H1 (cell line): ENCODE results near the gene HMG20A. TPM values are rescaled to one million over a fixed set of nuclear protein-coding genes. Genes with fewer than 3 reads are reported as not detected.

Source experiments
- ASH2L ChIP-seq: fragments of 200-600, 300-600 bp; sonication (generic); IDR thresholded peaks from one replicate; pipeline ENCODE4 v1.7.1; 2017; ENCODE audit warnings: low read length
- ATF2 ChIP-seq: IDR thresholded peaks from 2 replicates; pipeline ENCODE4 v1.6.1; 2012; ENCODE audit warnings: low read length, inconsistent platforms
- ATF3 ChIP-seq: IDR thresholded peaks from 2 replicates; pipeline ENCODE4 v1.6.1; 2011; ENCODE audit warnings: low read depth, mild to moderate bottlenecking, low read length; ENCODE audit not compliant: insufficient read depth
- BACH1 ChIP-seq: IDR thresholded peaks from 2 replicates; pipeline ENCODE4 v1.6.1; 2012; ENCODE audit warnings: low read length, improper control_type of control experiment
- CBX5 ChIP-seq: fragments of 300-800, 300-1000 bp; sonication (generic); IDR thresholded peaks from 2 replicates; pipeline ENCODE4 v1.7.1; 2016; ENCODE audit warnings: antibody characterized with exemption, low read length, low read depth
- CHD2 ChIP-seq: IDR thresholded peaks from 2 replicates; pipeline ENCODE4 v1.6.1; 2012; ENCODE audit warnings: low read length, improper control_type of control experiment
- KDM4A ChIP-seq: IDR thresholded peaks from one replicate; pipeline ENCODE4 v1.7.1; 2012; ENCODE audit warnings: low read depth, mild to moderate bottlenecking, moderate library complexity, low read length, inconsistent platforms; ENCODE audit not compliant: severe bottlenecking
- RBBP5 ChIP-seq: IDR thresholded peaks from 2 replicates; pipeline ENCODE4 v1.7.1; 2012; ENCODE audit warnings: low read depth, mild to moderate bottlenecking, inconsistent platforms, low read length, moderate library complexity, borderline replicate concordance
- SIRT6 ChIP-seq: IDR thresholded peaks from one replicate; pipeline ENCODE4 v1.7.1; 2012; ENCODE audit warnings: low read length, inconsistent platforms
- SIX5 ChIP-seq: IDR thresholded peaks from 2 replicates; pipeline ENCODE4 v1.6.1; 2011; ENCODE audit warnings: mild to moderate bottlenecking, low read depth, low read length
- TAF1 ChIP-seq: IDR thresholded peaks from 2 replicates; pipeline ENCODE4 v1.6.1; 2011; ENCODE audit warnings: mild to moderate bottlenecking, low read depth, low read length
- TBP ChIP-seq: IDR thresholded peaks from 2 replicates; pipeline ENCODE4 v1.6.1; 2011; ENCODE audit warnings: low read depth, low read length, improper control_type of control experiment
- TCF12 ChIP-seq: IDR thresholded peaks from 2 replicates; pipeline ENCODE4 v1.6.1; 2011; ENCODE audit warnings: low read depth, mild to moderate bottlenecking, low read length
- YY1 ChIP-seq: IDR thresholded peaks from 2 replicates; pipeline ENCODE4 v1.6.1; 2011; ENCODE audit warnings: low read depth, mild to moderate bottlenecking, low read length
- polyA plus RNA-seq, 7 experiments: library from polyadenylated mRNA; depleted of rRNA in 3 of 7; stranded (reverse) in 5 of 7; unstranded in 2 of 7; fragments of >200 nt in 5 of 7; fragments of 200-250 nt in 2 of 7; gene quantifications; 1 replicate in 5 of 7; 2 replicates in 1 of 7; 4 replicates in 1 of 7; pipeline versions ENCODE4 v1.2.1 to v1.2.3, GENCODE V29; 2011 to 2013; ENCODE audit warnings: missing spikeins in 2 of 7, mixed read lengths in 2 of 7
- total RNA-seq: library from RNA; stranded (reverse); fragmentation: NEBNext Ultra II Directional; extraction: Animal tissue kit (Norgen Biotek cat#: 25700); gene quantifications from 2 replicates; pipeline ENCODE4 v1.2.1, GENCODE V29; 2021
- TF ChIP-seq, protein P1 (sequence below), 3 experiments: IDR thresholded peaks; 1 replicate in 2 of 3; 2 replicates in 1 of 3; pipeline versions ENCODE4 v1.5.1 to v1.6.1; 2011; ENCODE audit warnings: low read length in 3 of 3, mild to moderate bottlenecking in 3 of 3, inconsistent platforms in 2 of 3, low read depth in 1 of 3, moderate library complexity in 1 of 3; ENCODE audit not compliant: insufficient read depth in 1 of 3; ENCODE audit errors: control extremely low read depth in 1 of 3

Gene HMG20A
- total and polyA plus RNA-seq, 2 of the 8 experiments (the other 6 are each of a cell fraction or from before 2014, with no cell fraction given) = 52.1 to 59.7 TPM

- TF ChIP-seq CHD2 (no peak), ATF2 (no peak), SIX5 (no peak), ASH2L (peak; percentile 53), TAF1 (no peak), BACH1 (no peak), CBX5 (no peak), TCF12 (no peak), SIRT6 (no peak), KDM4A (peak; percentile 67), RBBP5 (0 out of 2 replicates have a peak, but pooled peaks have one; percentile 74), TBP (no peak; the same call in 1 of the 2 replicates), YY1 (no peak), ATF3 (no peak)
- TF ChIP-seq, protein P1, sequence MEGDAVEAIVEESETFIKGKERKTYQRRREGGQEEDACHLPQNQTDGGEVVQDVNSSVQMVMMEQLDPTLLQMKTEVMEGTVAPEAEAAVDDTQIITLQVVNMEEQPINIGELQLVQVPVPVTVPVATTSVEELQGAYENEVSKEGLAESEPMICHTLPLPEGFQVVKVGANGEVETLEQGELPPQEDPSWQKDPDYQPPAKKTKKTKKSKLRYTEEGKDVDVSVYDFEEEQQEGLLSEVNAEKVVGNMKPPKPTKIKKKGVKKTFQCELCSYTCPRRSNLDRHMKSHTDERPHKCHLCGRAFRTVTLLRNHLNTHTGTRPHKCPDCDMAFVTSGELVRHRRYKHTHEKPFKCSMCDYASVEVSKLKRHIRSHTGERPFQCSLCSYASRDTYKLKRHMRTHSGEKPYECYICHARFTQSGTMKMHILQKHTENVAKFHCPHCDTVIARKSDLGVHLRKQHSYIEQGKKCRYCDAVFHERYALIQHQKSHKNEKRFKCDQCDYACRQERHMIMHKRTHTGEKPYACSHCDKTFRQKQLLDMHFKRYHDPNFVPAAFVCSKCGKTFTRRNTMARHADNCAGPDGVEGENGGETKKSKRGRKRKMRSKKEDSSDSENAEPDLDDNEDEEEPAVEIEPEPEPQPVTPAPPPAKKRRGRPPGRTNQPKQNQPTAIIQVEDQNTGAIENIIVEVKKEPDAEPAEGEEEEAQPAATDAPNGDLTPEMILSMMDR (IDR thresholded peaks at IDR 0.05; ENCODE audit: control extremely low read depth in 1 of 3, insufficient read depth in 1 of 3, low read depth in 1 of 3, low read length in 3 of 3) = peak in 1 of 3 experiments; percentile 8; a peak in 1 of 4 replicates
These were observed 1.5 kb upstream of the HMG20A start (continued) for GRCh38 chr15:77418966-77419835.
